HG02885 (cell line): ENCODE data around the gene GLE1.

ENCODE experiments used
- ATAC-seq: cut with Tn5 transposase; IDR thresholded peaks from one replicate; pipeline ENCODE4 v1.9.1; 2021; ENCODE audit warnings: mild to moderate bottlenecking; ENCODE audit not compliant: unreplicated experiment, poor library complexity

Gene GLE1

GRCh38 chr9:128504485-128505413 is at the start of gene GLE1:
Gene GLE1, plus strand, starts transcription at chr9:128504719. Its CDS starts 87 bp downstream, at chr9:128504806.
- peak; percentile 93 for ATAC-seq

GRCh38 chr9:128454991-128455390 is 49.5 kb upstream of the GLE1 start:
- no peak for ATAC-seq

- peak; percentile 83 for ATAC-seq
Measured at GRCh38 chr9:128455849-128456612, 48.5 kb upstream of the GLE1 start, which contains the start of gene ODF2. Gene ODF2, plus strand, starts transcription at chr9:128456006. Its CDS starts 86 bp downstream, at chr9:128456092.

GRCh38 chr9:128456613-128457061 is 47.9 kb upstream of the GLE1 start:
- ATAC-seq: peak; percentile 56

GRCh38 chr9:128457207-128457606 is 47.3 kb upstream of the GLE1 start:
- no peak for ATAC-seq

GRCh38 chr9:128459011-128459410 is 45.5 kb upstream of the GLE1 start:
- ATAC-seq: no peak

GRCh38 chr9:128469070-128469469 is 35.4 kb upstream of the GLE1 start:
- no peak for ATAC-seq

- no peak for ATAC-seq
Measured at GRCh38 chr9:128470560-128470959, 34.0 kb upstream of the GLE1 start.

GRCh38 chr9:128473104-128473503 is 31.4 kb upstream of the GLE1 start:
- no peak for ATAC-seq

GRCh38 chr9:128475867-128476266 is 28.7 kb upstream of the GLE1 start:
- no peak for ATAC-seq

GRCh38 chr9:128479262-128479661 is 25.3 kb upstream of the GLE1 start:
- ATAC-seq: no peak

- no peak for ATAC-seq
Measured at GRCh38 chr9:128481561-128481960, 23.0 kb upstream of the GLE1 start.

- ATAC-seq: no peak
Measured at GRCh38 chr9:128482186-128482585, 22.3 kb upstream of the GLE1 start.

GRCh38 chr9:128484686-128485413 is 19.7 kb upstream of the GLE1 start:
- ATAC-seq: no peak

- ATAC-seq: no peak
Measured at GRCh38 chr9:128485414-128485855, 19.1 kb upstream of the GLE1 start.

GRCh38 chr9:128486201-128486600 is 18.3 kb upstream of the GLE1 start:
- no peak for ATAC-seq

- ATAC-seq: no peak
Measured at GRCh38 chr9:128493424-128493823, 11.1 kb upstream of the GLE1 start.

- ATAC-seq: no peak
Measured at GRCh38 chr9:128494108-128494745, 10.3 kb upstream of the GLE1 start.

- no peak for ATAC-seq
Measured at GRCh38 chr9:128494746-128495129, 9.8 kb upstream of the GLE1 start.

GRCh38 chr9:128495296-128495695 is 9.2 kb upstream of the GLE1 start:
- no peak for ATAC-seq
